Left lung (tissue), 10 donors: ENCODE results near the gene CFAP251. TPM values are rescaled to one million over a fixed set of nuclear protein-coding genes. Genes with fewer than 3 reads are reported as not detected.

Experiments
- ATAC-seq: fragments of 200-7000 bp; cut with Tn5 transposase; one replicate; pipeline ENCODE4 v1.9.1; 2020; ENCODE audit warnings: moderate library complexity
- DNase-seq, 4 donors: peaks; one replicate each; pipeline ENCODE4 v3.0.0-alpha.2; 2013 to 2020
- H3K27ac ChIP-seq, 2 donors: fragments of 200-600 bp; sonication (generic) in 1 of 2; one replicate each; pipeline versions ENCODE4 v1.5.0 to v1.8.0; 2020 to 2021
- H3K27me3 ChIP-seq, 2 donors: fragments of 200-600 bp; sonication (generic) in 1 of 2; one replicate each; pipeline versions ENCODE4 v1.5.0 to v1.8.0; 2020 to 2021
- H3K36me3 ChIP-seq, 2 donors: fragments of 200-600 bp; sonication (generic) in 1 of 2; one replicate each; pipeline versions ENCODE4 v1.5.0 to v1.8.0; 2020 to 2021
- H3K4me1 ChIP-seq, 2 donors: fragments of 200-600 bp; one replicate each; pipeline ENCODE4 v1.8.0; 2021
- H3K4me3 ChIP-seq, 2 donors: fragments of 200-600 bp; sonication (generic) in 1 of 2; one replicate each; pipeline versions ENCODE4 v1.5.0 to v1.8.0; 2020 to 2021; ENCODE audit warnings: mild to moderate bottlenecking in 1 of 2
- H3K9me3 ChIP-seq, 2 donors: fragments of 200-600 bp; sonication (generic) in 1 of 2; one replicate each; pipeline versions ENCODE4 v1.5.0 to v1.8.0; 2020 to 2021
- CTCF ChIP-seq, 2 donors: fragments of 200-600 bp; sonication (generic) in 1 of 2; IDR thresholded peaks; one replicate each; pipeline versions ENCODE4 v1.5.0 to v1.8.0; 2021; ENCODE audit warnings: antibody characterized with exemption in 2 of 2
- intact Hi-C, 2 donors: fragments of 100-400 bp; cut with DNase I; formaldehyde crosslinking; loops; one replicate each; pipeline versions ENCODE4 v1.11.2 to v1.14.2; 2022
- polyA plus RNA-seq, 6 donors: library from polyadenylated mRNA; unstranded; fragments of 120-200 nt; gene quantifications; one replicate each; pipeline ENCODE4 v1.2.1, GENCODE V29; 2013; ENCODE audit not compliant: insufficient read length in 6 of 6
- total RNA-seq, 2 donors: library from RNA; stranded (reverse); fragmentation: NEBNext Ultra II Directional; extraction: Animal tissue kit (Norgen Biotek cat#: 25700); gene quantifications; one replicate each; pipeline ENCODE4 v1.2.1, GENCODE V29; 2021
- donor health status: DM: no; HTN: yes; CAD: no.
- donor health status: DM: no; HTN: no; CAD: no.

The CFAP251 gene
- total and polyA plus RNA-seq, 8 donors, result 3.9 to 13.3 (median 9.4) TPM

DNA sequence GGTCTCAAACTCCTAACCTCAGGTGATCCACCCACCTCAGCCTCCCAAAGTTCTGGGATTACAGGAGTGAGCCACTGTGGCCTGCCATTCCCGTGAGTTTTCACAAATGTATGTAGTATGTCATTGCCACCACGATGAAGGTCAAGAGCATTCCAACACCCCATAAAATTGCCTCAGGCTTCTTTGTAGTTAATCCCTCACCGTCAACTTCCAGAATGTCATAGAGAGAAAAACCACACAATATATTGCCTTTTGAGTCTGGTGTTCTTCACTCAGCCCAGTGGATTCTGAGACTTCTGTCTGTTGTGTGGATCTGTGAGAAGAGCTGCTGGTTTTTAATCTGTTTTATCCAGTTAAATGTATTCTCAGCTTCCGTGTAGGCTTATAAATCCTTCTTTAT lies 12.6 kb upstream of the CFAP251 start:
- H3K4me1 ChIP-seq, result no peaks in the 10 kb centered on the region
- no peak for TF ChIP-seq CTCF (IDR thresholded peaks at IDR 0.05)
- DNase-seq, result no peak
- no peak overlapping the region for H3K4me3 ChIP-seq
- no peaks in the 10 kb centered on the region for H3K9me3 ChIP-seq
- H3K27ac ChIP-seq, result no peak overlapping the region
- no peak for ATAC-seq
- intact Hi-C loops, result no loop called here
- H3K27me3 ChIP-seq, result no peaks in the 10 kb centered on the region
- peaks cover 5 to 100% of the 10 kb centered on the region in 2 donors for H3K36me3 ChIP-seq

GRCh38 chr12:121908702-121909101 lies 9.7 kb upstream of the CFAP251 start:
- H3K36me3 ChIP-seq, result peaks cover 5 to 97% of the 10 kb centered on the region in 2 donors

GRCh38 chr12:121911824-121912585 lies 6.4 kb upstream of the CFAP251 start:
- Histone ChIP-seq H3K36me3 (peaks cover 0 to 97% of the 10 kb centered on the region in 2 donors), H3K9me3 (no peaks in the 10 kb centered on the region), H3K4me3 (no peak overlapping the region), H3K4me1 (no peaks in the 10 kb centered on the region), H3K27me3 (no peaks in the 10 kb centered on the region), H3K27ac (no peak overlapping the region)
- TF ChIP-seq CTCF (IDR thresholded peaks at IDR 0.05), result no peak
- ATAC-seq, result no peak
- no peak for DNase-seq
- intact Hi-C loops, result no loop called here

More at GRCh38 chr12:121908702-121909101, 9.7 kb upstream of the CFAP251 start:
- Histone ChIP-seq H3K9me3 (no peaks in the 10 kb centered on the region), H3K4me3 (no peak overlapping the region), H3K27ac (no peak overlapping the region), H3K27me3 (no peaks in the 10 kb centered on the region), H3K4me1 (no peaks in the 10 kb centered on the region)
- ATAC-seq (no peak), DNase-seq (no peak)
- TF ChIP-seq CTCF (IDR thresholded peaks at IDR 0.05), result no peak
- intact Hi-C loops, result no loop called here

- no peaks in the 10 kb centered on the region for H3K27me3 ChIP-seq
- H3K9me3 ChIP-seq, result no peaks in the 10 kb centered on the region
- intact Hi-C loops, result no loop called here
- no peak overlapping the region for H3K27ac ChIP-seq
- TF ChIP-seq CTCF (IDR thresholded peaks at IDR 0.05), result no peak
- DNase-seq (no peak), ATAC-seq (no peak)
- peaks cover 0 to 12% of the 10 kb centered on the region in 2 donors for H3K4me1 ChIP-seq
- no peak overlapping the region for H3K4me3 ChIP-seq
- peaks cover 0 to 64% of the 10 kb centered on the region in 2 donors for H3K36me3 ChIP-seq
Observed at GRCh38 chr12:121915841-121916321, 2.5 kb upstream of the CFAP251 start.

GRCh38 chr12:121916719-121917118 lies 1.7 kb upstream of the CFAP251 start:
- Histone ChIP-seq H3K9me3 (no peaks in the 10 kb centered on the region), H3K27me3 (no peaks in the 10 kb centered on the region), H3K4me1 (peaks cover 0 to 12% of the 10 kb centered on the region in 2 donors), H3K36me3 (peaks cover 0 to 56% of the 10 kb centered on the region in 2 donors), H3K4me3 (no peak overlapping the region), H3K27ac (no peak overlapping the region)
- DNase-seq (no peak), ATAC-seq (no peak)
- intact Hi-C loops, result no loop called here
- TF ChIP-seq CTCF (IDR thresholded peaks at IDR 0.05), result no peak
